ENCODE measurements around the gene SPRED3.

DNA sequence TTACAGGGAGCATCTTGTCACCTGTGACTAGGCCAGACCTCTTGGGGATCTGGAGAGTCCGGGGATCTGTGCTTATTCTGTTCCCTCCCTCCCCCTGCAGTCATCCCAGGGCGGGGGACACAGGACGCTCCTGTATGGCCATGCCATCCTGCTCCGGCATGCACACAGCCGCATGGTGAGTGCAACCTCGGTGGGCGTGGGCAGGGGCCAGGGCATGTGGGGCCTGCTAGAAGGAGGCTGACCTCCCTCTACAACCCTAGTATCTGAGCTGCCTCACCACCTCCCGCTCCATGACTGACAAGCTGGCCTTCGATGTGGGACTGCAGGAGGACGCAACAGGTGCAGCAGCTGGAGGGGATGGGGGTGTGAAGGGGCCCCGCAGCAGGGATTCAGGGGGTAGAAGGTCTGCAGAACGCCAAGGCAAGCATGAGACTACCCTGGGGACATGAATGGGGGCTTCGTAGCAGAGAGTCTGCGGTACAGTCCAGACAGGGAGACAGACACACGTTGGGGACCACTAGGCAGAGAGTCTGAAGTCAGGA is 55.0 kb downstream of the SPRED3 start:
- TF ChIP-seq, protein P1, sequence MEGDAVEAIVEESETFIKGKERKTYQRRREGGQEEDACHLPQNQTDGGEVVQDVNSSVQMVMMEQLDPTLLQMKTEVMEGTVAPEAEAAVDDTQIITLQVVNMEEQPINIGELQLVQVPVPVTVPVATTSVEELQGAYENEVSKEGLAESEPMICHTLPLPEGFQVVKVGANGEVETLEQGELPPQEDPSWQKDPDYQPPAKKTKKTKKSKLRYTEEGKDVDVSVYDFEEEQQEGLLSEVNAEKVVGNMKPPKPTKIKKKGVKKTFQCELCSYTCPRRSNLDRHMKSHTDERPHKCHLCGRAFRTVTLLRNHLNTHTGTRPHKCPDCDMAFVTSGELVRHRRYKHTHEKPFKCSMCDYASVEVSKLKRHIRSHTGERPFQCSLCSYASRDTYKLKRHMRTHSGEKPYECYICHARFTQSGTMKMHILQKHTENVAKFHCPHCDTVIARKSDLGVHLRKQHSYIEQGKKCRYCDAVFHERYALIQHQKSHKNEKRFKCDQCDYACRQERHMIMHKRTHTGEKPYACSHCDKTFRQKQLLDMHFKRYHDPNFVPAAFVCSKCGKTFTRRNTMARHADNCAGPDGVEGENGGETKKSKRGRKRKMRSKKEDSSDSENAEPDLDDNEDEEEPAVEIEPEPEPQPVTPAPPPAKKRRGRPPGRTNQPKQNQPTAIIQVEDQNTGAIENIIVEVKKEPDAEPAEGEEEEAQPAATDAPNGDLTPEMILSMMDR (conservative IDR thresholded peaks at IDR 0.05; ENCODE audit: low read length) = no peak
- TF ChIP-seq EZH2phosphoT487 (IDR thresholded peaks at IDR 0.05; ENCODE audit: borderline replicate concordance) = no peak
